ENCODE measurements around the gene FOSB.

The FOSB gene

DNA sequence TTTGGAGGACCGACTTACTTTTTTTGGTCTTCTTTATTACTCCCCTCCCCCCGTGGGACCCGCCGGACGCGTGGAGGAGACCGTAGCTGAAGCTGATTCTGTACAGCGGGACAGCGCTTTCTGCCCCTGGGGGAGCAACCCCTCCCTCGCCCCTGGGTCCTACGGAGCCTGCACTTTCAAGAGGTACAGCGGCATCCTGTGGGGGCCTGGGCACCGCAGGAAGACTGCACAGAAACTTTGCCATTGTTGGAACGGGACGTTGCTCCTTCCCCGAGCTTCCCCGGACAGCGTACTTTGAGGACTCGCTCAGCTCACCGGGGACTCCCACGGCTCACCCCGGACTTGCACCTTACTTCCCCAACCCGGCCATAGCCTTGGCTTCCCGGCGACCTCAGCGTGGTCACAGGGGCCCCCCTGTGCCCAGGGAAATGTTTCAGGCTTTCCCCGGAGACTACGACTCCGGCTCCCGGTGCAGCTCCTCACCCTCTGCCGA is 409 bp downstream of the FOSB start:
- TF ChIP-seq, protein P1, sequence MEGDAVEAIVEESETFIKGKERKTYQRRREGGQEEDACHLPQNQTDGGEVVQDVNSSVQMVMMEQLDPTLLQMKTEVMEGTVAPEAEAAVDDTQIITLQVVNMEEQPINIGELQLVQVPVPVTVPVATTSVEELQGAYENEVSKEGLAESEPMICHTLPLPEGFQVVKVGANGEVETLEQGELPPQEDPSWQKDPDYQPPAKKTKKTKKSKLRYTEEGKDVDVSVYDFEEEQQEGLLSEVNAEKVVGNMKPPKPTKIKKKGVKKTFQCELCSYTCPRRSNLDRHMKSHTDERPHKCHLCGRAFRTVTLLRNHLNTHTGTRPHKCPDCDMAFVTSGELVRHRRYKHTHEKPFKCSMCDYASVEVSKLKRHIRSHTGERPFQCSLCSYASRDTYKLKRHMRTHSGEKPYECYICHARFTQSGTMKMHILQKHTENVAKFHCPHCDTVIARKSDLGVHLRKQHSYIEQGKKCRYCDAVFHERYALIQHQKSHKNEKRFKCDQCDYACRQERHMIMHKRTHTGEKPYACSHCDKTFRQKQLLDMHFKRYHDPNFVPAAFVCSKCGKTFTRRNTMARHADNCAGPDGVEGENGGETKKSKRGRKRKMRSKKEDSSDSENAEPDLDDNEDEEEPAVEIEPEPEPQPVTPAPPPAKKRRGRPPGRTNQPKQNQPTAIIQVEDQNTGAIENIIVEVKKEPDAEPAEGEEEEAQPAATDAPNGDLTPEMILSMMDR (conservative IDR thresholded peaks at IDR 0.05; ENCODE audit: low read depth, low read length), result peak; percentile 21
- DNase-seq (ENCODE audit: low read depth), result peak; percentile 42
- H3K4me3 ChIP-seq (ENCODE audit: low read depth, low read length), result peak overlapping the region; percentile 92

DNA sequence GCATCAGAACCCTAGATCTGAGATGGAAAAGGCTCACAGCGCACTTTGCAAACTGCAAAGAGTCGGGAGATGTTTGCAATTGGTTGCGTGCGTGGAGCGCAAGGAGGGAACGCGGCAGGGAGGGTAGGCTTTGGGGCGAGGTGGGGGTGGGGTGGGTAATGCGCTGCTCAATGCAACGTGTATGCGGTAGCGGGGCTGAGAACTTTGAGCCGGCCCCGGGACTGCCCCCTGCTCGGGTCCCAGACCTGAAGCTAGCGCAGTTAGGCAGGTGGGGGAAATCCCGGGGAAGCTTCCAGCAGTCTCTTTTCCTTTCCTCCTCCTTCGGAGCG is 971 bp downstream of the FOSB start:
- DNase-seq (ENCODE audit: low read depth), result no peak

DNA sequence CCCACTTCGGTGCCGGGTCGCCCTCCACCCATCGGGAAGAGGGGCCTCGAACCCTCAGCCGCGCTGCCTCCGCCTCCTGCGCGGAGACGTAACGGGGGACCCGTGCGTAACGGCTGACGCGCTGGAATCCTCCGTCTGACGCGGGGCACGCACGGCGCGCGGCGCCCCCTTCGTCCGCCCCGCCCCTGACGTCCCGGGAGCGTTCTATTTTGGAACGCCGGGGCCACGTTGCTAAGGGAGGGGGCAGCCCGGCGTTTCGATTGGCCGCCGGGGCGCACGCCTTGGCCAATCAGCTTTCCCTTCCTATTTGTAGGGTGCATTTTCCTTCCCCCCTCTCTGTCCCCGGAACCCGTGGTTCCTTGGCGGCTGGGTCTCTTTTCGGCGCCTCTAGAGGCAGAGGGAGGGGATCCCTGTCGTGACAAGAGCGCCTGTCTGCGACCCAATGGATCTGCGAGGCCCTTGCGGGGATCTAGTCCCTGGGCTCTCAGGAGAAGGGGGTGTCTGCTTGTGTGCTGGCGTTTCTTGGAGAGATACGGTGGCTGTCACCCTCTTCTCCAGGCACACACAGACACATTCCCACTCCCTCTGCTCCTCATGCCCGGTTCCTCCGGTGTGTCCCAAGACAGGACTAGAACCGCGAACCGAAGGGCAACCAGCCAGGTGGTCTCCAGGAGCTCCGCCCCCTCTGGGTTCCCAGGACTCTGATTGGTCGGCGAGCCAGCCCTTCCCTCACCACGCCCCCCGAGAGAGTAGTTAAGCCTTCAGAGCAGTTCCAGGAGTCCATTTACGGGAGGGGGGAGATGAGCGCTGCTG is 1.5 kb downstream of the FOSB start:
- peak; percentile 97 for DNase-seq (ENCODE audit: low read depth)
- TF ChIP-seq, protein P1 (conservative IDR thresholded peaks at IDR 0.05; ENCODE audit: low read depth, low read length), result no peak

More for the DNA sequence above, 971 bp downstream of the FOSB start:
- peak overlapping the region; percentile 92 for H3K4me3 ChIP-seq (ENCODE audit: low read depth, low read length)
- TF ChIP-seq, protein P1 (conservative IDR thresholded peaks at IDR 0.05; ENCODE audit: low read depth, low read length), result no peak

DNA sequence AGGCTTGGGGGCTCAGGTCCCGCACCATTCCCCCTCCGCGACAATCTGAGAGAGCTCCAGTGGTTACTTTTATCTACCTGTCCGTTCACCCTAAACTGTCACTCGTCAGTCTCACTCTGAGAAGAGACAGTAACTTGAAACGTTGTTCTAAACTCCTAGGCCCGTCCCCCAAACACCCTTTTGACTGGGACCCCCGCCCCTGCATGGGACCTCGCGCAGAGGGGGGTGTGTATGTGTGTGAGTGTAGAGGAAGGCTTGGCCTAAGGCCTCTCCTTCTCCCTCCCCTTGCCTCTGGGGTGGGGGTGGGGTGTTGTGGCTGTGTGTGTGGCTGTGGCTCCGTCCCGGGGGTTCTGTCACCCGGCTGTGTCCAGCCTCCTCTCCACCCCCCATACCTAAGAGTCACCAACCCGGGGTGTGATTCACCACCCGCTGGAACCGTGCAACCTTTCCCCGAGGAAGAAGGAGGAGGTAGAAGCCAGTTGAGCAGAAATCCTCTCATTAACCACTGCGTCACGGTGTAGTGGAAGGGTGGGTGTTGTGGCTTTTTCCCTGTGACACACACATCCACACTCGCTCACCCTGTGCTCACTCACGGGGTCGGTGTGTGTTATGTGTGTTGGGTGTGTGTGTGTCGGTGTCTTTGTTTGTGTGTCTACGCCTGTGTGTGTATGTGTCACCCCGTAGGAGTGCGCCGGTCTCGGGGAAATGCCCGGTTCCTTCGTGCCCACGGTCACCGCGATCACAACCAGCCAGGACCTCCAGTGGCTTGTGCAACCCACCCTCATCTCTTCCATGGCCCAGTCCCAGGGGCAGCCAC is 2.4 kb downstream of the FOSB start:
- peak; percentile 25 for DNase-seq (ENCODE audit: low read depth)
- peak overlapping the region; percentile 92 for H3K4me3 ChIP-seq (ENCODE audit: low read depth, low read length)
- TF ChIP-seq, protein P1 (conservative IDR thresholded peaks at IDR 0.05; ENCODE audit: low read depth, low read length), result no peak

More for the DNA sequence above, 1.5 kb downstream of the FOSB start:
- H3K4me3 ChIP-seq (ENCODE audit: low read depth, low read length), result peak overlapping the region; percentile 92

DNA sequence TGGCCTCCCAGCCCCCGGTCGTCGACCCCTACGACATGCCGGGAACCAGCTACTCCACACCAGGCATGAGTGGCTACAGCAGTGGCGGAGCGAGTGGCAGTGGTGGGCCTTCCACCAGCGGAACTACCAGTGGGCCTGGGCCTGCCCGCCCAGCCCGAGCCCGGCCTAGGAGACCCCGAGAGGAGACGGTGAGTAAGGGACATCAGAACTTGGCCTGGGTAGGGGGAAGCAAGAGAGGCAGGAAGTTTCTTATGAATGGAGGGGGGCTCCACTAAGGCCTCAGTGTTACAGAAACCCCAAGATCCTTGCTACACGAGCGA is 2.9 kb downstream of the FOSB start:
- H3K4me3 ChIP-seq (ENCODE audit: low read depth, low read length), result no peak overlapping the region
- DNase-seq (ENCODE audit: low read depth), result no peak
- TF ChIP-seq, protein P1 (conservative IDR thresholded peaks at IDR 0.05; ENCODE audit: low read depth, low read length), result no peak

DNA sequence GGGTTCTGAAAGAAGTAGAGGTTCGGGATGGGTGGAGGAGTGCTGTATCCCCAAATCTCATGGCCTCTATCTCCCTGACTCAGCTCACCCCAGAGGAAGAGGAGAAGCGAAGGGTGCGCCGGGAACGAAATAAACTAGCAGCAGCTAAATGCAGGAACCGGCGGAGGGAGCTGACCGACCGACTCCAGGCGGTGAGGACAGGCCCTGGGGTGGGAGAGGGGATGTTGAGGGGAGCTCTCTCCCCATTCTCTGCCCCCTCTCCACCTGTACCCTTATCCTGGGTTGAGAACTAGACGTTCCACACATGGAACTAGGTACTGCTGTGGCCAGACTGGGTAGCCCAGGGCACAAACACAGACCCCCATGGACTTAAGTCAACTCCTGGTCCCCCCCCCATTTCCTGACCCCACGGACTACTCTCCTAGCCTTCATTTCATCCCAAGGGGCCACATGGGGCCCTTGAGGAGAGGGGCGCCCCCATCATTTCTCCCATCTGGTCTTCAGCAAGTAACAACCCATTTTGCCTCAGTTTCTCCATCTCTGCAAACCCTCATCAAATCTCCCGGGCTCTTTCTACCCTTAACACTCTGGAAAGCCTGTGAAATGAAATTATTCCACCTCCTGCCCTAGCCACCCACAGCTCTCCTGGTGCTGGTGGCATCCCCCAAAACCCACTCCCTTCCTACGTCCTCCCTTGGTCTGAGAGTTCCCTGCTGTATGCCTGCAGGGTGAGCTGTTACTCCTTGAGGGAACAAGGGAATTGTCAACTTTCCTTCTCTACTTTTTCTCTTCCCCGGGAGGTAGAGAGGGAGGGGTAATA is 3.5 kb downstream of the FOSB start:
- TF ChIP-seq, protein P1 (conservative IDR thresholded peaks at IDR 0.05; ENCODE audit: low read depth, low read length), result no peak
- no peak overlapping the region for H3K4me3 ChIP-seq (ENCODE audit: low read depth, low read length)
- DNase-seq (ENCODE audit: low read depth), result no peak
